GM06990 (cell line): ENCODE data around the gene R3HDM2.
"Not testable (repeated sequence)": the region's sequence is repeated elsewhere in the genome, so short reads cannot be mapped to it uniquely, and the experiment has no call there.

Experiments used
- DNase-seq: peaks from one replicate; pipeline ENCODE4 v3.0.0-alpha.2; 2011; ENCODE audit not compliant: insufficient read length; ENCODE audit errors: extremely low read depth
- H3K27me3 ChIP-seq: replicated peaks from 2 replicates; pipeline ENCODE4 v1.6.0; 2011; ENCODE audit warnings: low read length; ENCODE audit not compliant: control insufficient read depth, insufficient read depth
- H3K36me3 ChIP-seq: 2 replicates; pipeline ENCODE4 v1.5.1; 2011; ENCODE audit warnings: low read length; ENCODE audit not compliant: control insufficient read depth, insufficient read depth
- H3K4me3 ChIP-seq: replicated peaks from 2 replicates; pipeline ENCODE4 v1.5.1; 2011; ENCODE audit warnings: low read depth, mild to moderate bottlenecking, control low read depth, low read length
- TF ChIP-seq, protein P1 (sequence below): IDR thresholded peaks from 2 replicates; pipeline ENCODE4 v1.5.1; 2011; ENCODE audit warnings: low read length, control low read depth, mild to moderate bottlenecking, inconsistent platforms; ENCODE audit not compliant: insufficient read depth, poor library complexity, severe bottlenecking

Gene R3HDM2

GRCh38 chr12:57431654-57432188 is 878 bp upstream of the R3HDM2 start:
- TF ChIP-seq, protein P1, sequence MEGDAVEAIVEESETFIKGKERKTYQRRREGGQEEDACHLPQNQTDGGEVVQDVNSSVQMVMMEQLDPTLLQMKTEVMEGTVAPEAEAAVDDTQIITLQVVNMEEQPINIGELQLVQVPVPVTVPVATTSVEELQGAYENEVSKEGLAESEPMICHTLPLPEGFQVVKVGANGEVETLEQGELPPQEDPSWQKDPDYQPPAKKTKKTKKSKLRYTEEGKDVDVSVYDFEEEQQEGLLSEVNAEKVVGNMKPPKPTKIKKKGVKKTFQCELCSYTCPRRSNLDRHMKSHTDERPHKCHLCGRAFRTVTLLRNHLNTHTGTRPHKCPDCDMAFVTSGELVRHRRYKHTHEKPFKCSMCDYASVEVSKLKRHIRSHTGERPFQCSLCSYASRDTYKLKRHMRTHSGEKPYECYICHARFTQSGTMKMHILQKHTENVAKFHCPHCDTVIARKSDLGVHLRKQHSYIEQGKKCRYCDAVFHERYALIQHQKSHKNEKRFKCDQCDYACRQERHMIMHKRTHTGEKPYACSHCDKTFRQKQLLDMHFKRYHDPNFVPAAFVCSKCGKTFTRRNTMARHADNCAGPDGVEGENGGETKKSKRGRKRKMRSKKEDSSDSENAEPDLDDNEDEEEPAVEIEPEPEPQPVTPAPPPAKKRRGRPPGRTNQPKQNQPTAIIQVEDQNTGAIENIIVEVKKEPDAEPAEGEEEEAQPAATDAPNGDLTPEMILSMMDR: no peak
- DNase-seq: no peak
- Histone ChIP-seq H3K27me3 (no peaks in the 10 kb centered on the region), H3K36me3 (no peaks in the 10 kb centered on the region), H3K4me3 (peak overlapping the region; percentile 81)

GRCh38 chr12:57430112-57430930 is 522 bp downstream of the R3HDM2 start:
- no peak for DNase-seq
- Histone ChIP-seq H3K27me3 (no peaks in the 10 kb centered on the region), H3K4me3 (peak overlapping the region; percentile 81), H3K36me3 (0 out of 2 replicates have a peak, but pooled peaks cover 1% of the 10 kb centered on the region)
- TF ChIP-seq, protein P1: peak; percentile 27

DNA sequence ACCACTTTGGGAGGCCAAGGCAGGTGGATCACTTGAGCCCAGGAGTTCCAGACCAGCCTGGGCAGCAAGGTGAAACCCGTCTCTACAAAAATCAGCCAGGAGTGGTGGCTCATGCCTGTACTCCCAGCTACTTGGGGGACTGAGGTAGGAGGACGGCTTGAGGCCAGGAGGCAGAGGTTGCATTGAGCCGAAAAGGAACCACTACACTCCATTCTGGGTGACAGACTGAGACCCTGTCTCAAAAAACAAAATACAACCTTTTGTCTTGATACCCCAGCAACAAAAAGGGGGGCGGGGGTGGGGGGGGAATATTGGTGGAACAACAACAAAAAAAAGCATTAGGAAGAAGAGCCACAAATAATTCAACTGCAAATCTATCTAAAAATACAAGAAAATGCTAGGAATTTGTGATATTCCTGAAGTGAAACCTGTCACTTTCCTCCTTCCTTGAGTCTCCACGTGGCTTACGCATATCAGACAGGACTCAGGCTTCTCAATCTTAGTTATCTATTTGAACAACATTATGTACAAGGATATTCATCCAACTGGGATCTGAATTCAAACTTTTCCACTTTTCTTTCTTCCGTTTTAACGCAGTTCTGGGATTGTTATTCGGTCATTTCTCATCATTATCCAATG is 1.3 kb downstream of the R3HDM2 start:
- TF ChIP-seq, protein P1: no peak
- H3K27me3 ChIP-seq: no peaks in the 10 kb centered on the region
- H3K36me3 ChIP-seq: 0 out of 2 replicates have a peak, but pooled peaks cover 1% of the 10 kb centered on the region
- peak overlapping the region; percentile 81 for H3K4me3 ChIP-seq
- no peak for DNase-seq

- no peak for DNase-seq
- Histone ChIP-seq H3K4me3 (peak overlapping the region; percentile 81), H3K27me3 (no peaks in the 10 kb centered on the region), H3K36me3 (0 out of 2 replicates have a peak, but pooled peaks cover 1% of the 10 kb centered on the region)
- TF ChIP-seq, protein P1: no peak
These were observed 1.9 kb downstream of the R3HDM2 start for GRCh38 chr12:57428965-57429364.

GRCh38 chr12:57426948-57427347 is 3.9 kb downstream of the R3HDM2 start:
- not testable (repeated sequence) for H3K4me3 ChIP-seq, H3K36me3 ChIP-seq, DNase-seq, H3K27me3 ChIP-seq

DNA sequence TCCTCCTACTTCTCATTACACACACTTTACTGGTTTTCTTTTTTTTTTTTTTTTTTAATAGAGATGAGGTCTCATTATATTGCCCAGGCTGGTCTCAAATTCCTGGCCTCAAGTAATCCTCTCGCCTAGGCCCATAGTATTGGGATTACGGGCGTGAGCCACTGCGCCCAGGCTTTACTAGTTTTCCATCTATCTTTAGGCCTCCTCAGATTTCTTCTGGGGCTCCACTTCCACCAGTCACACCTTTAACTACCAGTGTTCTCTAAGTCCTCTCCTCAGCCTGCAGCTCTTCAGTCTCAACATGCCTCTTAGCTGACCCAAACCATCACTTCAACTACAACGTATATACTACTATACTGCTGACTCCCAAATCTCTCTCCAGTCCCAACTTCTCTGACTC is 10.4 kb downstream of the R3HDM2 start:
- no peak for DNase-seq
- no peak overlapping the region for H3K4me3 ChIP-seq
- H3K36me3 ChIP-seq: no peaks in the 10 kb centered on the region; the same call in 1 of the 2 replicates
- no peaks in the 10 kb centered on the region for H3K27me3 ChIP-seq
- TF ChIP-seq, protein P1: no peak
